Smooth muscle cell (in vitro differentiated cells): ENCODE measurements around the gene IER5. TPM values are rescaled to one million over a fixed set of nuclear protein-coding genes. Genes with fewer than 3 reads are reported as not detected.

Experiments
- DNase-seq: peaks from one replicate; lab custom pipeline; 2025; ENCODE audit not compliant: unreplicated experiment; lab: John Stamatoyannopoulos, UW
- H2AFZ ChIP-seq: fragments of 200-600 bp; sonication (generic); 2 replicates; pipeline ENCODE4 v1.6.0; 2016; ENCODE audit warnings: antibody characterized with exemption, low read depth, mild to moderate bottlenecking
- H3F3A ChIP-seq: fragments of 200-600 bp; sonication (generic); 2 replicates; pipeline ENCODE4 v1.6.0; 2017; ENCODE audit warnings: antibody characterized with exemption, low read depth
- H3K27ac ChIP-seq: fragments of 200-600 bp; sonication (generic); 2 replicates; pipeline ENCODE4 v1.5.1; 2016; ENCODE audit warnings: low read depth, mild to moderate bottlenecking
- H3K27me3 ChIP-seq: fragments of 200-600 bp; sonication (generic); 2 replicates; pipeline ENCODE4 v1.6.1; 2016; ENCODE audit warnings: low read depth, mild to moderate bottlenecking
- H3K36me3 ChIP-seq: fragments of 200-600 bp; sonication (generic); 2 replicates; pipeline ENCODE4 v1.5.1; 2016; ENCODE audit warnings: low read depth
- H3K4me1 ChIP-seq: fragments of 200-600 bp; sonication (generic); 2 replicates; pipeline ENCODE4 v1.5.1; 2016; ENCODE audit warnings: low read depth
- H3K4me2 ChIP-seq: fragments of 200-600 bp; sonication (generic); 2 replicates; pipeline ENCODE4 v1.6.0; 2016; ENCODE audit warnings: mild to moderate bottlenecking
- H3K4me3 ChIP-seq: fragments of 200-600 bp; sonication (generic); 2 replicates; pipeline ENCODE4 v1.5.1; 2016; ENCODE audit warnings: mild to moderate bottlenecking
- H3K79me2 ChIP-seq: fragments of 200-600 bp; sonication (generic); 2 replicates; pipeline ENCODE4 v1.6.0; 2016; ENCODE audit warnings: low read depth, mild to moderate bottlenecking
- H3K9ac ChIP-seq: fragments of 200-600 bp; sonication (generic); 2 replicates; pipeline ENCODE4 v1.6.0; 2016; ENCODE audit warnings: low read depth
- H3K9me3 ChIP-seq: fragments of 200-600 bp; sonication (generic); replicated peaks from 2 replicates; pipeline ENCODE4 v1.5.1; 2016; ENCODE audit warnings: low read depth
- H4K20me1 ChIP-seq: fragments of 200-600 bp; sonication (generic); 2 replicates; pipeline ENCODE4 v1.6.0; 2016; ENCODE audit warnings: low read depth
- CTCF ChIP-seq: fragments of 200-600 bp; sonication (generic); IDR thresholded peaks from 2 replicates; pipeline ENCODE4 v1.5.1; 2017; ENCODE audit warnings: borderline replicate concordance, mild to moderate bottlenecking, antibody characterized with exemption; ENCODE audit not compliant: insufficient read depth, poor library complexity, severe bottlenecking
- WGBS: methylation state at CpG from one replicate; pipeline ENCODE4 v1.1.7; 2016; ENCODE audit warnings: low lambda C conversion rate; 5-methylcytosine and 5-hydroxymethylcytosine counted together
- polyA plus RNA-seq: library from polyadenylated mRNA; unstranded; fragments of >200 nt; fragmentation: Nextera tagmentation; extraction: Ambion mirVana; gene quantifications from 2 replicates; pipeline ENCODE4 v1.2.1, GENCODE V29; 2016
- total RNA-seq: library from RNA; depleted of rRNA; stranded (reverse); fragments of >200 nt; gene quantifications from 2 replicates; pipeline ENCODE4 v1.2.3, GENCODE V29; 2014

The IER5 gene
- total and polyA plus RNA-seq, 2 experiments from 2014 or later: 35.1 to 39.9 TPM

- Histone ChIP-seq H3K27ac (no peak overlapping the region), H3K4me1 (peaks cover 26% of the 10 kb centered on the region), H4K20me1 (no peaks in the 10 kb centered on the region), H3K9ac (no peak overlapping the region), H3K4me3 (no peak overlapping the region), H3K4me2 (no peak overlapping the region), H3K36me3 (no peaks in the 10 kb centered on the region), H3K9me3 (no peaks in the 10 kb centered on the region), H3K79me2 (no peaks in the 10 kb centered on the region), H3F3A (peaks cover 6% of the 10 kb centered on the region), H3K27me3 (no peaks in the 10 kb centered on the region), H2AFZ (no peak overlapping the region)
- TF ChIP-seq CTCF: no peak
- DNase-seq: no peak
- 0% methylated on average over 2 of the region's 2 CpGs for WGBS
Measured at GRCh38 chr1:181124291-181124751, 35.8 kb downstream of the IER5 start.

- no peaks in the 10 kb centered on the region for H3K9me3 ChIP-seq
- no peaks in the 10 kb centered on the region for H3K36me3 ChIP-seq
- H3K79me2 ChIP-seq: no peaks in the 10 kb centered on the region
- H3K4me3 ChIP-seq: no peak overlapping the region
- DNase-seq: no peak
- no peak overlapping the region for H3K4me2 ChIP-seq
- no peaks in the 10 kb centered on the region for H3K27me3 ChIP-seq
- peaks cover 6% of the 10 kb centered on the region for H3F3A ChIP-seq
- TF ChIP-seq CTCF: no peak
- H2AFZ ChIP-seq: no peak overlapping the region
- H3K9ac ChIP-seq: no peak overlapping the region
- WGBS: 85% methylated on average over 4 of the region's 4 CpGs
- peaks cover 35% of the 10 kb centered on the region for H3K4me1 ChIP-seq
- no peak overlapping the region for H3K27ac ChIP-seq
- H4K20me1 ChIP-seq: no peaks in the 10 kb centered on the region
Measured at GRCh38 chr1:181126289-181126688, 37.8 kb downstream of the IER5 start.

- H3K4me2 ChIP-seq: no peak overlapping the region
- DNase-seq: no peak
- H3K27ac ChIP-seq: no peak overlapping the region
Measured at GRCh38 chr1:181126871-181127587, 38.5 kb downstream of the IER5 start.

More at GRCh38 chr1:181126871-181127587, 38.5 kb downstream of the IER5 start:
- no peak overlapping the region for H2AFZ ChIP-seq
- no peaks in the 10 kb centered on the region for H3K36me3 ChIP-seq
- H3K79me2 ChIP-seq: no peaks in the 10 kb centered on the region
- no peaks in the 10 kb centered on the region for H3K9me3 ChIP-seq
- no peaks in the 10 kb centered on the region for H3K27me3 ChIP-seq
- H4K20me1 ChIP-seq: no peaks in the 10 kb centered on the region
- peaks cover 35% of the 10 kb centered on the region for H3K4me1 ChIP-seq
- no peak overlapping the region for H3K9ac ChIP-seq
- no peak for TF ChIP-seq CTCF
- peaks cover 6% of the 10 kb centered on the region for H3F3A ChIP-seq
- no peak overlapping the region for H3K4me3 ChIP-seq
- 76% methylated on average over 10 of the region's 10 CpGs for WGBS
